Spleen (tissue), 11 donors: ENCODE data around the gene RAB3D. TPM values are rescaled to one million over a fixed set of nuclear protein-coding genes. Genes with fewer than 3 reads are reported as not detected.

ENCODE experiments used
- DNase-seq: peaks from one replicate; pipeline ENCODE4 v3.0.0-alpha.2; 2020
- H3K27ac ChIP-seq, 8 donors: fragments of 200-600 bp; sonication (generic) in 7 of 8; 1 replicate in 4 of 8; 2 replicates in 4 of 8; pipeline versions ENCODE4 v1.5.0 to v1.8.0; 2016 to 2021; ENCODE audit warnings: inconsistent platforms in 4 of 8, mild to moderate bottlenecking in 4 of 8, moderate library complexity in 1 of 8
- H3K27me3 ChIP-seq, 7 donors: fragments of 200-600 bp; sonication (generic) in 6 of 7; replicated peaks in 1 of 7; 1 replicate in 4 of 7; 2 replicates in 3 of 7; pipeline versions ENCODE4 v1.5.0 to v1.8.0; 2016 to 2021; ENCODE audit warnings: inconsistent platforms in 3 of 7, mild to moderate bottlenecking in 1 of 7
- H3K36me3 ChIP-seq, 6 donors: fragments of 200-600 bp; sonication (generic) in 5 of 6; 1 replicate in 4 of 6; 2 replicates in 2 of 6; pipeline versions ENCODE4 v1.5.0 to v1.8.0; 2016 to 2021; ENCODE audit warnings: inconsistent platforms in 2 of 6
- H3K4me1 ChIP-seq, 6 donors: fragments of 200-600 bp; sonication (generic) in 5 of 6; 1 replicate in 3 of 6; 2 replicates in 3 of 6; pipeline versions ENCODE4 v1.5.0 to v1.8.0; 2016 to 2021; ENCODE audit warnings: inconsistent platforms in 3 of 6
- H3K4me3 ChIP-seq, 8 donors: fragments of 200-600 bp; sonication (generic) in 7 of 8; 1 replicate in 4 of 8; 2 replicates in 4 of 8; pipeline versions ENCODE4 v1.5.0 to v1.8.0; 2016 to 2021; ENCODE audit warnings: inconsistent platforms in 4 of 8, mild to moderate bottlenecking in 4 of 8, moderate library complexity in 2 of 8
- H3K9me3 ChIP-seq, 8 donors: fragments of 200-600 bp; sonication (generic) in 7 of 8; 1 replicate in 4 of 8; 2 replicates in 4 of 8; pipeline versions ENCODE4 v1.5.0 to v1.8.0; 2016 to 2021; ENCODE audit warnings: inconsistent platforms in 4 of 8
- CTCF ChIP-seq, 11 experiments: fragments of 200-600 bp in 7 of 11; fragments of 450-650 bp in 4 of 11; sonication (generic) in 4 of 11; IDR thresholded peaks in 8 of 11; conservative IDR thresholded peaks in 3 of 11; 1 replicate in 7 of 11; 2 replicates in 4 of 11; pipeline versions ENCODE4 v1.4.0 to v1.8.0; 2016 to 2021; ENCODE audit warnings: antibody characterized with exemption in 11 of 11, inconsistent platforms in 4 of 11, mild to moderate bottlenecking in 1 of 11
- POLR2A ChIP-seq, 3 donors: fragments of 450-650 bp; IDR thresholded peaks; one replicate each; pipeline ENCODE4 v1.5.1; 2017; ENCODE audit warnings: antibody characterized with exemption in 3 of 3, mild to moderate bottlenecking in 1 of 3
- POLR2AphosphoS5 ChIP-seq, 3 donors: sonication (generic); formaldehyde crosslinking; IDR thresholded peaks; one replicate each; pipeline ENCODE4 v1.5.1; 2017; ENCODE audit warnings: antibody characterized with exemption in 3 of 3
- WGBS, 5 donors: extraction: QIAGEN DNeasy Blood & Tissue Kit in 3 of 5; methylation state at CpG; one replicate each; pipeline versions ENCODE4 v1.1.5 to v1.1.7; 2013 to 2018; 5-methylcytosine and 5-hydroxymethylcytosine counted together
- intact Hi-C: fragments of 100-400 bp; cut with DNase I; formaldehyde crosslinking; loops from one replicate; pipeline ENCODE4 v1.15.0; 2023; ENCODE audit warnings: low total_unique reads
- polyA plus RNA-seq, 3 donors: library from polyadenylated mRNA; stranded (reverse); fragments of 200-250 nt; gene quantifications; one replicate each; pipeline ENCODE4 v1.2.1, GENCODE V29; 2013
- total RNA-seq, 7 donors: library from RNA; depleted of rRNA in 3 of 7; stranded (reverse); fragments of >200 nt in 3 of 7; fragmentation: NEBNext Ultra II Directional in 4 of 7; extraction: Animal tissue kit (Norgen Biotek cat#: 25700) in 4 of 7; gene quantifications; one replicate each; pipeline versions ENCODE4 v1.1.0 to v1.2.1, GENCODE V29; 2016 to 2021
- donor health status: healthy with polysubstance abuse.
- donor health status: DM: no; HTN: no; CAD: no; lungs with moderate emphysema.
- donor health status: DM: no; HTN: no; CAD: no.
- donor health status: Bipolar disorder and iron deficiency.
- donor health status: healthy.
- donor health status: DM: no; HTN: no; CAD: no.
- donor health status: DM: yes; HTN: yes; CAD: no.

Gene RAB3D
- total and polyA plus RNA-seq, 10 donors, result 2.5 to 51.3 (median 33.5) TPM

- Histone ChIP-seq H3K27ac (peak overlapping the region in 7 of 8 donors; percentile 81 to 96 (median 88)), H3K4me3 (peak overlapping the region in 1 of 8 donors; percentile 52), H3K36me3 (peaks cover 0 to 61% (median 36%) of the 10 kb centered on the region in 6 donors), H3K4me1 (peaks cover 15 to 66% (median 38%) of the 10 kb centered on the region in 6 donors), H3K9me3 (no peaks in the 10 kb centered on the region), H3K27me3 (no peaks in the 10 kb centered on the region)
- no peak for TF ChIP-seq POLR2AphosphoS5 (IDR thresholded peaks at IDR 0.05)
- no peak for TF ChIP-seq POLR2A (IDR thresholded peaks at IDR 0.05)
- TF ChIP-seq CTCF (IDR thresholded peaks at IDR 0.05 in 8 of 11, conservative IDR thresholded peaks at IDR 0.05 in 3 of 11), result no peak
- no peak for DNase-seq
- intact Hi-C loops, result no loop called here
- WGBS, 5 donors, result 87 to 96% (median 93%) methylated on average over 7 of the region's 7 CpGs
Measured at GRCh38 chr19:11325544-11325943, 13.9 kb downstream of the RAB3D start.

- H3K27me3 ChIP-seq, result no peaks in the 10 kb centered on the region
- 53 to 79% (median 64%) methylated on average over 8 to 17 of the region's 17 CpGs for WGBS, 5 donors
- no peak for DNase-seq
Measured at GRCh38 chr19:11324748-11325389, 14.6 kb downstream of the RAB3D start.

GRCh38 chr19:11324079-11324661 lies 15.3 kb downstream of the RAB3D start:
- Histone ChIP-seq H3K36me3 (peaks cover 0 to 47% (median 27%) of the 10 kb centered on the region in 6 donors), H3K4me1 (peaks cover 15 to 76% (median 39%) of the 10 kb centered on the region in 6 donors), H3K9me3 (no peaks in the 10 kb centered on the region), H3K27me3 (no peaks in the 10 kb centered on the region), H3K27ac (peak overlapping the region in 7 of 8 donors; percentile 81 to 96 (median 88)), H3K4me3 (peak overlapping the region in 1 of 8 donors; percentile 52)
- TF ChIP-seq POLR2AphosphoS5 (IDR thresholded peaks at IDR 0.05) (peak in 2 of 3 donors; percentile 58 to 87), POLR2A (IDR thresholded peaks at IDR 0.05) (no peak), CTCF (IDR thresholded peaks at IDR 0.05 in 8 of 11, conservative IDR thresholded peaks at IDR 0.05 in 3 of 11) (no peak)
- DNase-seq, result peak; percentile 90
- WGBS, 5 donors, result 8 to 18% (median 15%) methylated on average over 9 to 10 of the region's 10 CpGs
- intact Hi-C loops, result no loop called here

More at GRCh38 chr19:11324748-11325389, 14.6 kb downstream of the RAB3D start:
- intact Hi-C loops, result no loop called here
- H3K36me3 ChIP-seq, result peaks cover 0 to 54% (median 33%) of the 10 kb centered on the region in 6 donors
- H3K4me3 ChIP-seq, result peak overlapping the region in 1 of 8 donors; percentile 52
- peak overlapping the region in 7 of 8 donors; percentile 81 to 96 (median 88) for H3K27ac ChIP-seq
- peaks cover 15 to 72% (median 39%) of the 10 kb centered on the region in 6 donors for H3K4me1 ChIP-seq
- H3K9me3 ChIP-seq, result no peaks in the 10 kb centered on the region
- no peak for TF ChIP-seq CTCF (IDR thresholded peaks at IDR 0.05 in 8 of 11, conservative IDR thresholded peaks at IDR 0.05 in 3 of 11)
- peak in 1 of 3 donors; percentile 64 for TF ChIP-seq POLR2AphosphoS5 (IDR thresholded peaks at IDR 0.05)
- no peak for TF ChIP-seq POLR2A (IDR thresholded peaks at IDR 0.05)

- 28 to 67% (median 42%) methylated on average over 5 of the region's 5 CpGs for WGBS, 5 donors
- peak overlapping the region in 1 of 8 donors; percentile 52 for H3K4me3 ChIP-seq
- no peak for DNase-seq
Measured at GRCh38 chr19:11323601-11324078, 15.8 kb downstream of the RAB3D start.

More at GRCh38 chr19:11323601-11324078, 15.8 kb downstream of the RAB3D start:
- H3K36me3 ChIP-seq, result peaks cover 0 to 42% (median 26%) of the 10 kb centered on the region in 6 donors
- peaks cover 15 to 82% (median 39%) of the 10 kb centered on the region in 6 donors for H3K4me1 ChIP-seq
- TF ChIP-seq CTCF (IDR thresholded peaks at IDR 0.05 in 8 of 11, conservative IDR thresholded peaks at IDR 0.05 in 3 of 11), result no peak
- TF ChIP-seq POLR2A (IDR thresholded peaks at IDR 0.05), result no peak
- no peaks in the 10 kb centered on the region for H3K9me3 ChIP-seq
- peak overlapping the region in 7 of 8 donors; percentile 81 to 96 (median 88) for H3K27ac ChIP-seq
- intact Hi-C loops, result no loop called here
- no peaks in the 10 kb centered on the region for H3K27me3 ChIP-seq
